SK-N-SH (cell line): ENCODE measurements around the gene PCIF1.

Source experiments
- CHD2 ChIP-seq: fragments of 150-350 bp; IDR thresholded peaks from 2 replicates; pipeline ENCODE4 v1.6.1; 2018; ENCODE audit warnings: low read length; ENCODE audit not compliant: partially characterized antibody
- CTCF ChIP-seq: fragments of 200-600 bp; sonication (generic); IDR thresholded peaks from 2 replicates; pipeline ENCODE4 v1.6.1; 2017; ENCODE audit warnings: antibody characterized with exemption, mild to moderate bottlenecking, moderate library complexity
- EP300 ChIP-seq, 2 experiments: IDR thresholded peaks; 2 replicates each; pipeline versions ENCODE4 v1.4.0 to v1.6.1; 2012; ENCODE audit warnings: borderline replicate concordance in 1 of 2, low read depth in 1 of 2, low read length in 1 of 2
- FOXM1 ChIP-seq: IDR thresholded peaks from 2 replicates; pipeline ENCODE4 v1.4.0; 2012; ENCODE audit warnings: low read depth, mild to moderate bottlenecking
- GATA2 ChIP-seq: sonication (generic); formaldehyde crosslinking; IDR thresholded peaks from 2 replicates; pipeline ENCODE4 v1.5.0; 2020; ENCODE audit warnings: mild to moderate bottlenecking, missing genetic modification reagents
- MAX ChIP-seq: IDR thresholded peaks from 2 replicates; pipeline ENCODE4 v1.4.0; 2012; ENCODE audit warnings: low read depth
- SIN3A ChIP-seq: IDR thresholded peaks from 2 replicates; pipeline ENCODE4 v1.6.1; 2012; ENCODE audit warnings: low read depth, mild to moderate bottlenecking, low read length, moderate library complexity, borderline replicate concordance

GRCh38 chr20:45921337-45922189 is 12.9 kb upstream of the PCIF1 start:
- TF ChIP-seq MAX (no peak), CTCF (no peak), CHD2 (no peak), SIN3A (no peak), FOXM1 (no peak), GATA2 (CRISPR knock-in tag) (no peak), EP300 (IDR thresholded peaks at IDR 0.05; ENCODE audit: borderline replicate concordance in 1 of 2, low read depth in 1 of 2, low read length in 1 of 2) (no peak)
